NCI-H2196 treated with DMSO at 0.1 percent for 48 hours (cell line): ENCODE data around the gene PLEKHM3.

ENCODE experiments used
- DNase-seq: peaks from one replicate; lab custom pipeline; 2025; ENCODE audit not compliant: unreplicated experiment; lab: John Stamatoyannopoulos, UW

The PLEKHM3 gene

GRCh38 chr2:207867056-207867455, 158.3 kb downstream of the PLEKHM3 start:
- no peak for DNase-seq

- DNase-seq, result no peak
Observed at GRCh38 chr2:207865210-207865609, 160.1 kb downstream of the PLEKHM3 start.

- DNase-seq, result no peak
Observed at GRCh38 chr2:207863345-207863744, 162.0 kb downstream of the PLEKHM3 start.

- no peak for DNase-seq
Observed at GRCh38 chr2:207861789-207862188, 163.5 kb downstream of the PLEKHM3 start.

- no peak for DNase-seq
Observed at GRCh38 chr2:207860685-207861084, 164.6 kb downstream of the PLEKHM3 start.

GRCh38 chr2:207855591-207855990, 169.7 kb downstream of the PLEKHM3 start:
- DNase-seq, result no peak

- DNase-seq, result no peak
Observed at GRCh38 chr2:207854484-207855440, 170.6 kb downstream of the PLEKHM3 start.

GRCh38 chr2:207852791-207853190, 172.5 kb downstream of the PLEKHM3 start:
- DNase-seq, result no peak

GRCh38 chr2:207849443-207849842, 175.9 kb downstream of the PLEKHM3 start:
- DNase-seq, result no peak

- no peak for DNase-seq
Observed at GRCh38 chr2:207848545-207848928, 176.8 kb downstream of the PLEKHM3 start.

- peak; percentile 76 for DNase-seq
Observed at GRCh38 chr2:207847807-207848544, 177.4 kb downstream of the PLEKHM3 start.

GRCh38 chr2:207847098-207847806, 178.1 kb downstream of the PLEKHM3 start:
- no peak for DNase-seq

GRCh38 chr2:207845202-207845864, 180.0 kb downstream of the PLEKHM3 start:
- DNase-seq, result no peak

- DNase-seq, result no peak
Observed at GRCh38 chr2:207844648-207845047, 180.7 kb downstream of the PLEKHM3 start.

GRCh38 chr2:207840101-207840500, 185.2 kb downstream of the PLEKHM3 start:
- no peak for DNase-seq

GRCh38 chr2:207839575-207839974, 185.8 kb downstream of the PLEKHM3 start:
- no peak for DNase-seq

- no peak for DNase-seq
Observed at GRCh38 chr2:207839028-207839427, 186.3 kb downstream of the PLEKHM3 start.

GRCh38 chr2:207836521-207837133, 188.7 kb downstream of the PLEKHM3 start:
- DNase-seq, result no peak

GRCh38 chr2:207835805-207836204, 189.5 kb downstream of the PLEKHM3 start:
- DNase-seq, result no peak

- DNase-seq, result no peak
Observed at GRCh38 chr2:207833251-207833751, 192.0 kb downstream of the PLEKHM3 start.
